Stimulated activated memory B cell treated with anti-CD40 and anti-IgM and Interleukin-4, amounts not matched to agents 10 μg/mL and 1 μg/mL and 100 μg/mL, for 72 hours (primary cell): Measurements from ENCODE around the gene SFT2D3.

Experiments
- ATAC-seq: fragments of 150-1000 bp; cut with Tn5 transposase; 2 replicates; pipeline ENCODE4 v1.10.0; 2021
- H3K27ac Mint-ChIP-seq: one replicate; pipeline ENCODE4 v1.8.0; 2022; ENCODE audit warnings: mild to moderate bottlenecking, mixed read lengths
- H3K27me3 Mint-ChIP-seq: one replicate; pipeline ENCODE4 v1.8.0; 2022; ENCODE audit warnings: mixed read lengths
- H3K36me3 Mint-ChIP-seq: one replicate; pipeline ENCODE4 v1.8.0; 2022; ENCODE audit warnings: mixed read lengths
- H3K4me1 Mint-ChIP-seq: one replicate; pipeline ENCODE4 v1.8.0; 2022; ENCODE audit warnings: mixed read lengths
- H3K4me3 Mint-ChIP-seq: one replicate; pipeline ENCODE4 v1.8.0; 2022; ENCODE audit warnings: mild to moderate bottlenecking, moderate library complexity, mixed read lengths
- H3K9me3 Mint-ChIP-seq: one replicate; pipeline ENCODE4 v1.8.0; 2022; ENCODE audit warnings: mixed read lengths

Gene SFT2D3

GRCh38 chr2:127701193-127701650 is at the start of gene SFT2D3:
SFT2D3 (plus strand) TSS chr2:127701497; CDS start chr2:127701529, 32 bp downstream.
- Mint-ChIP-seq H3K4me1 (peaks cover 37% of the 10 kb centered on the region), H3K27me3 (no peaks in the 10 kb centered on the region)
- peak; percentile 89 for ATAC-seq

GRCh38 chr2:127651971-127652550 is 49.2 kb upstream of the SFT2D3 start:
- no peaks in the 10 kb centered on the region for H3K36me3 Mint-ChIP-seq
- H3K27ac Mint-ChIP-seq, result peak overlapping the region; percentile 54
- peaks cover 7% of the 10 kb centered on the region for H3K27me3 Mint-ChIP-seq
- ATAC-seq, result no peak
- H3K4me1 Mint-ChIP-seq, result peaks cover 60% of the 10 kb centered on the region
- H3K4me3 Mint-ChIP-seq, result no peak overlapping the region
- no peaks in the 10 kb centered on the region for H3K9me3 Mint-ChIP-seq

More at GRCh38 chr2:127701193-127701650, at the start of gene SFT2D3:
- H3K27ac Mint-ChIP-seq, result peak within 1 kb of the TSS; percentile 99
- peaks cover 22% of the 10 kb centered on the region for H3K36me3 Mint-ChIP-seq
- H3K9me3 Mint-ChIP-seq, result no peaks in the 10 kb centered on the region
- H3K4me3 Mint-ChIP-seq, result peak within 1 kb of the TSS; percentile 87

- Mint-ChIP-seq H3K27ac (peak overlapping the region; percentile 54), H3K36me3 (no peaks in the 10 kb centered on the region), H3K4me1 (peaks cover 57% of the 10 kb centered on the region), H3K4me3 (no peak overlapping the region), H3K27me3 (peaks cover 10% of the 10 kb centered on the region), H3K9me3 (no peaks in the 10 kb centered on the region)
- ATAC-seq, result no peak
Measured at GRCh38 chr2:127652786-127653357, 48.4 kb upstream of the SFT2D3 start.

- no peak overlapping the region for H3K4me3 Mint-ChIP-seq
- H3K4me1 Mint-ChIP-seq, result peaks cover 53% of the 10 kb centered on the region
- ATAC-seq, result no peak
- no peaks in the 10 kb centered on the region for H3K9me3 Mint-ChIP-seq
- no peak overlapping the region for H3K27ac Mint-ChIP-seq
- H3K36me3 Mint-ChIP-seq, result no peaks in the 10 kb centered on the region
- peaks cover 10% of the 10 kb centered on the region for H3K27me3 Mint-ChIP-seq
Measured at GRCh38 chr2:127653421-127654083, 47.7 kb upstream of the SFT2D3 start.

GRCh38 chr2:127654084-127654837 is 47.0 kb upstream of the SFT2D3 start:
- no peaks in the 10 kb centered on the region for H3K9me3 Mint-ChIP-seq
- no peak for ATAC-seq
- H3K4me3 Mint-ChIP-seq, result no peak overlapping the region
- H3K27ac Mint-ChIP-seq, result no peak overlapping the region
- H3K4me1 Mint-ChIP-seq, result peaks cover 45% of the 10 kb centered on the region
- H3K36me3 Mint-ChIP-seq, result no peaks in the 10 kb centered on the region
- peaks cover 10% of the 10 kb centered on the region for H3K27me3 Mint-ChIP-seq

- no peak overlapping the region for H3K27ac Mint-ChIP-seq
- no peak for ATAC-seq
- H3K9me3 Mint-ChIP-seq, result no peaks in the 10 kb centered on the region
- H3K4me3 Mint-ChIP-seq, result no peak overlapping the region
- H3K4me1 Mint-ChIP-seq, result peaks cover 44% of the 10 kb centered on the region
- H3K36me3 Mint-ChIP-seq, result no peaks in the 10 kb centered on the region
- peaks cover 10% of the 10 kb centered on the region for H3K27me3 Mint-ChIP-seq
Measured at GRCh38 chr2:127654838-127655175, 46.5 kb upstream of the SFT2D3 start.

GRCh38 chr2:127655209-127656073 is 45.9 kb upstream of the SFT2D3 start:
- no peak for ATAC-seq
- Mint-ChIP-seq H3K36me3 (no peaks in the 10 kb centered on the region), H3K4me1 (peaks cover 44% of the 10 kb centered on the region), H3K27me3 (peaks cover 10% of the 10 kb centered on the region), H3K4me3 (no peak overlapping the region), H3K27ac (no peak overlapping the region), H3K9me3 (no peaks in the 10 kb centered on the region)

GRCh38 chr2:127656569-127657231 is 44.6 kb upstream of the SFT2D3 start:
- Mint-ChIP-seq H3K27ac (peak overlapping the region; percentile 42), H3K4me1 (peaks cover 32% of the 10 kb centered on the region), H3K4me3 (no peak overlapping the region), H3K9me3 (no peaks in the 10 kb centered on the region), H3K36me3 (no peaks in the 10 kb centered on the region), H3K27me3 (peaks cover 19% of the 10 kb centered on the region)
- no peak for ATAC-seq

GRCh38 chr2:127657232-127657595 is 44.1 kb upstream of the SFT2D3 start:
- peaks cover 27% of the 10 kb centered on the region for H3K4me1 Mint-ChIP-seq
- ATAC-seq, result no peak
- H3K4me3 Mint-ChIP-seq, result no peak overlapping the region
- H3K27me3 Mint-ChIP-seq, result peaks cover 24% of the 10 kb centered on the region
- no peaks in the 10 kb centered on the region for H3K9me3 Mint-ChIP-seq
- H3K36me3 Mint-ChIP-seq, result no peaks in the 10 kb centered on the region
- peak overlapping the region; percentile 42 for H3K27ac Mint-ChIP-seq

- ATAC-seq, result no peak
- Mint-ChIP-seq H3K9me3 (no peaks in the 10 kb centered on the region), H3K27me3 (peaks cover 29% of the 10 kb centered on the region), H3K4me1 (peaks cover 18% of the 10 kb centered on the region), H3K36me3 (no peaks in the 10 kb centered on the region), H3K4me3 (no peak overlapping the region), H3K27ac (no peak overlapping the region)
Measured at GRCh38 chr2:127658146-127658545, 43.2 kb upstream of the SFT2D3 start.

GRCh38 chr2:127658641-127659407 is 42.5 kb upstream of the SFT2D3 start:
- H3K27ac Mint-ChIP-seq, result no peak overlapping the region
- no peak for ATAC-seq
- H3K9me3 Mint-ChIP-seq, result no peaks in the 10 kb centered on the region
- no peaks in the 10 kb centered on the region for H3K36me3 Mint-ChIP-seq
- peaks cover 17% of the 10 kb centered on the region for H3K4me1 Mint-ChIP-seq
- H3K27me3 Mint-ChIP-seq, result peaks cover 35% of the 10 kb centered on the region
- H3K4me3 Mint-ChIP-seq, result no peak overlapping the region

- peaks cover 18% of the 10 kb centered on the region for H3K4me1 Mint-ChIP-seq
- H3K9me3 Mint-ChIP-seq, result no peaks in the 10 kb centered on the region
- no peaks in the 10 kb centered on the region for H3K36me3 Mint-ChIP-seq
- no peak overlapping the region for H3K27ac Mint-ChIP-seq
- no peak overlapping the region for H3K4me3 Mint-ChIP-seq
- peaks cover 41% of the 10 kb centered on the region for H3K27me3 Mint-ChIP-seq
- ATAC-seq, result peak; percentile 35
Measured at GRCh38 chr2:127659408-127660290, 41.6 kb upstream of the SFT2D3 start.

GRCh38 chr2:127660291-127660578 is 41.1 kb upstream of the SFT2D3 start:
- Mint-ChIP-seq H3K27me3 (peaks cover 47% of the 10 kb centered on the region), H3K4me3 (no peak overlapping the region), H3K27ac (no peak overlapping the region), H3K9me3 (no peaks in the 10 kb centered on the region), H3K4me1 (peaks cover 18% of the 10 kb centered on the region), H3K36me3 (no peaks in the 10 kb centered on the region)
- ATAC-seq, result no peak
